GM19043 (cell line): ENCODE measurements around the gene KRT9.

Experiments used
- ATAC-seq: cut with Tn5 transposase; IDR thresholded peaks from one replicate; pipeline ENCODE4 v1.9.1; 2021; ENCODE audit warnings: low read depth; ENCODE audit not compliant: unreplicated experiment

KRT9 gene

GRCh38 chr17:41533613-41534012 lies 38.2 kb downstream of the KRT9 start:
- no peak for ATAC-seq

DNA sequence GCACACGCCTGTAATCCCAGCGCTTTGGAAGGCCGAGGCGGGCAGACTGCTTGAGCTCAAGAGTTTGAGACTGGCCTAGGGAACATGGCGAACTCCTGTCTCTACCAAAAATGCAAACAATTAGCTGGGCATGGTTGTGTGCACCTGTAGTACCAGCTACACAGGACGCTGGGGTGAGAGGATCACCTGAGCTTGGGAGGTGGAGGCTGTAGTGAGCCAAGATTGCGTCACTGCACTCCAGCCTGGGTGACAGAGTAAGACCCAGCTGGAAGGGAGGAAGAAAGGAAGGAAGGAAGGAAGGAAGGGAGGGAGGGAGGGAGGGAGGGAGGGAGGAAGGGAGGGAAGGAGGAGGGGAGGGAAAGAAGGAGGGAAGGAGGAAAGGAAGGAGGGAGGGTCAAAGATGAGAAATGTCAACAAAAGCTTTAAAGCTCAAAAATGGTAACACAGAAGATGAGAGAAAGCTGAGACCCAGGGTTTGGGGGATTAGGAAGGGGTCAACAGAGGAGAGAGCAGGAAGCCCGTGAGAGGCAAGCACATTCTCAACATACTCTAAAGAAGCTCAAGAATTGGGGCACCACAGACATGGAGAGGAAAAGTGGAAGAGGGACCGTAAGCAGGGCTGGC lies 38.8 kb downstream of the KRT9 start:
- no peak for ATAC-seq

DNA sequence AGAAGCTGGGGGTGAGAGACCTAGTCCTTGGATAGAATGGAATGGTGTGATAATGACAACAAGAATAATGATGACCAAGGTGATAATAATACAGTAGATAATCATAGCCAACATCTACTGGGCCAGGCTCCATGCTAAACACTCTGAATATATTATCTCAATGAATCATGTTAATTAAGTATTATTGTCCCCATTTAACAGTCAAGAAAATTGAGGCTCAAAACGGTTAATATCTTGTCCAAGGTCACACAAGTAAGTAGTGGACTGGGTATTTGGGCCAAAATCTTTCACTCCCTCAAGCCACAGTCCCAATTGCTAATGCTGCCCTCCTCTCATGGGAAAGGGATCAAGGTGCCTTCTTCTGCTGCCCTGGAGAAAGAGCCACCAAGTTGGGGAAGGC lies 39.9 kb downstream of the KRT9 start:
- ATAC-seq, result no peak

DNA sequence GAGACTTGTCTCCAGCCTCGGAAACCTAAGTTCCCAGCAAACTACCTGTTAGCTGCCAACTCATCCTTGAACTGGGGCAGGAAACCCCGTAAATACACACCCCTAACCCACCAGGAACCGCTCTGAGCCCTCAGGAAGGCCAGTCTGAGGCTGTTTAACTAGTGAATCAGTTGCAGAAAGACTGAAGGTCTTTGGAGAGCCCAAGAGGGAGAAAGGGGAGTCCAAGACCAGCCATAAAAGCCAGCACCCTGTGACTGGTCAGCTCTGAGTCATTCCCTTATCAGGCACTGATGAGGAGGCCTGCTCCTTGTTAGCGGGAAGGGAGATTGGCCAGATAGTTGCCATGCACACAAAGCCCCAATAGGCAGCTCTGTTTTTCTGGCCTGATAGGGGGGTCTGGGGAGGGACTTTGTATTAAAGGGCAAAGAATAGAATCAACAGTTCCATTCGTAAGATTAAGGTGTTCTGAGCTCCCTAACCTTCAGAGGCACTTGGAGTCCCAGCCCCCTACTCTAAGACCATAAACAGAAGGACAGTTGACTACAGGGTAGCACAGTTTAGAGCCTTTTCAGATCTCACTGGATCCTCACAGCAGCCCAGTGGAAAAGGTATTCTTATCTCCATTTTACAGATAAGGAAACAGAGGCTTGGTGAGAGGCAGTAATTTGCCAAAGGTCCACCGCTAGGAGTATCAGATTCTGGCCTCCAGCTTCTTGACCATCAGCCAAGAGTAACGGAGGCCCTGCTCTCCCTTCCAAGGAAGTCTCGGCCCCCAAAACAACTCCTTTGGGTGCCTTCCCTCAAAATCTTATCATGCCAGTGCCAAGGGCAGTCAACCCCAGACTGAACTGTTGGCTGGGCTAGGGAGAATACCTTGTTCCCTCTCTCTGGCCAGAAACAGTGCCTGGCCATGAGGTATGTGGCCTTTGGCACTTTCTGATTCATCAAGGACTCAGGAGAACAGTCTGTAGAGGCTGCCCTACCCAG lies 41.5 kb downstream of the KRT9 start:
- no peak for ATAC-seq

DNA sequence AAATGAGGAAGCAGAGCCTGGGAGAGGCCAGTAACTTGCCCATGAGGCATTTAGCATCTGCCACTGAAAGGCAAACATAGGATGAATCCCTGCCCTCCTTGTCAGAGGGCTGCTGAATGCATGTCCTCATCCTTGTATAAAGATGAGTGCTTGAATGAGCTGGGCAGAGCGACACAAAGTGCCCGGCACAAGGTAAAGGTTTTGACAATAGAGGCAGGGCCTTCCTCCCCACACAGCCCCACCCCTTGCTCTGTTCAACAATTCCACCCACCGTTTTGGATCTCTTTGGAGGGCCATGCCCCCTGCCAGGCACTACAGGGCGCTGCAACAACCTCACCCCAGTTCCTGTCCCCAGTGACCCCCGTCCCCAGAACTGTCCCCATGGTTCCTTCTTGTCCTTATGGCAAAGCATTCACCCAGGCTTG lies 42.4 kb downstream of the KRT9 start:
- no peak for ATAC-seq

- ATAC-seq, result no peak
Observed at GRCh38 chr17:41528959-41529353, 42.9 kb downstream of the KRT9 start.

DNA sequence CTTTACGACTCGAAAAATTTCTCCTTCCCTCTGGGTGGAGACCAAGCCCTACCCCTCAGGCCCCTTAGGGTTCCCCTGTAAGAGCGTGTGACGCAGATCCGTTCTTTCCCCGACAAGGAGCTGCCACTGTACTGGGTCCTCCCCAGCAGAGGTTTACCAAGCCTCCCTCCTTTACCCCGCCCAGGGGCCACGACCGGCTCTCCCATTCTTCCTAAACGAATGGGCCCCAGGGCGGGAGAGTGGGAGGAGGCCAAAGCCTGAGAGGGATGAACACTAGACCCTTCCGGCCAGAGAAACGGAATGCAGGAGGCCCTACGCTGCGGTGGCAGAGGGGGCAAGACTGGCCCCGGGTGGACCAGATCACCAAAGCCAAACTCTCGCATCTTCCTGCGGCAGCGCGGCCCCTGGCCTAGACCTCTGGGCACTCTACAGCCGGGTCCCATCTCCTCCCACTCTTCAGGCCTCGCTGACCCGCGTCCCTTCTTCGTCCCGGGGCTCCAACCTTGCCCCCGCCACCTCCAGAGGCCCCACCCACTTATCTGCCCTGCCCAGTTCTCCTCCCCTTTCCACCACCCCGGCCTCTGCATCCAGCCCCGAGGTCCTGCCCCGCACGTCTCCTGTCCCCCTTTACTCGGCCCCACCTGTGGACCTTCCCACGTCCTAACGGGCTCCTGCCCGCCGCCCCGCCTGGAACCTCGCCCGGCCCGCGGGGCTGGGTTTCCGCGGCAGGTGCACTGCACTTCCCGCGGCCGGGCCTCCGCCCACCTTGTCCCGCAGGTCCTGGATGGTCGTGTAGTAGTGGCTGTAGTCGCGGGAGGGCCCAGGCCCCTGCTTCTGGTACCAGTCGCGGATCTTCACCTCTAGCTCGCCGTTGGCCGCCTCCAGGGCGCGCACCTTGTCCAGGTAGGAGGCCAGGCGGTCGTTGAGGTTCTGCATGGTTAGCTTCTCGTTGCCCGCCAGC lies 44.5 kb downstream of the KRT9 start:
- ATAC-seq, result no peak

GRCh38 chr17:41524261-41524660 lies 47.6 kb downstream of the KRT9 start:
- ATAC-seq, result no peak

DNA sequence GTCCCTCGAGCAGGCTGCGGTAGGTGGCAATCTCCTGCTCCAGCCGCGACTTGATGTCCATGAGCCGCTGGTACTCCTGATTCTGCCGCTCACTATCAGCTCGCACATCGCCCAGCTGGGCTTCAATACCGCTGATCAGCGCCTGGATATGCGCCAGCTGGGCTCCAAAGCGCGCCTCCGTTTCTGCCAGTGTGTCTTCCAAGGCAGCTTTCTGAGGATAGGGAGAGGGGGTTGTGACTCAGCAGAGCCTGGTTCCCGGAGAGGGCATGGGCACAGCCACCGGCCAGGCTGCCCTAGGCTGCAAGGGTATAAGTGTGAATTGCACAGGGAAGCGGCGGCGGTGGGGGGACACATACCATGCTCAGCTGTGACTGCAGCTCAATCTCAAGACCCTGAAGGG lies 48.1 kb downstream of the KRT9 start:
- ATAC-seq, result no peak

- ATAC-seq, result no peak
Observed at GRCh38 chr17:41523225-41523593, 48.6 kb downstream of the KRT9 start.

DNA sequence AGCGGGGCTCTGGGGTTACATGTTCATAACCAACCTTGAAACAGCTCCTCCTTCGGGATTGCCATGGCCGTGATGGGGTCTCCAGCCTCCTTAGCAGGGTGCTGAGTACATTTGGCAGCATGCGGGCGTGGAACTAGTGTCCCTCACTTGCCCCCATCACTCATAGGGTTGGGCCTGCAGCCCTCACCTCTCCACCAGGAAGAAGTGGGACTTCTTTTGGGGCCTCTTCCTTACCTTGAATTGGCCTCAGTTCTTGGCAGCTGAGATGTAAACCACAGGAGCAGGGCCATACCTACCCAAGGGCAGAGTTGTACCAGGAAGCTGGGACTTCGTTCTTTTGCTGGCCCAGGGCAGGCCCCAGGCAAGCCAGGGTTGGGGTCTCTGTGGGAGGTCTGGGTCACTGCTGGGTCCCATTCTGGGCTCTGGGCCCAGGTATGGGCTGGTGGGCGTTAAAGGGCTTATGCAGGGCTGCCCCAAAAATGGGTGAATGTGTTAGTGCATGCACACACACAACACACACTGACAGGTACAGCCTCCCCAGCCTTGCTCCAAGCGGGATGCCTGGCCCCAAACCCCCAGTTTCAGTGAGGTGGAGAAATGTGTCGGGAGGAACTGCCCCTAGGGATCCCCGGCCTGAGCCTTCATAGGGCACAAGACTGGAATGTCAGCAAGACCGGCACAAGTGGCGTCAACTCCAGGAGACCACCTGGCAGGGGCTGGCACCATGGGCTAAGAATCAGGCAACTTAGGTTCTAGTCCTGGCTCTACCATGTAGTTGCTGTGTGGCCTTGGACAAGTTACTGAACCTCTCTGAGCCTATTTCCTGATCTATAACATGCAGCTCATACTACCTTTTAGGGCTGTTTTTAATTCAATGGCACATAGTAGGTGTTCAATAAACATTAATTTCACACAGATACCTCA lies 49.3 kb downstream of the KRT9 start:
- no peak for ATAC-seq

GRCh38 chr17:41521574-41522261 lies 50.1 kb downstream of the KRT9 start:
- ATAC-seq, result no peak

GRCh38 chr17:41520821-41521521 lies 50.9 kb downstream of the KRT9 start:
- no peak for ATAC-seq

DNA sequence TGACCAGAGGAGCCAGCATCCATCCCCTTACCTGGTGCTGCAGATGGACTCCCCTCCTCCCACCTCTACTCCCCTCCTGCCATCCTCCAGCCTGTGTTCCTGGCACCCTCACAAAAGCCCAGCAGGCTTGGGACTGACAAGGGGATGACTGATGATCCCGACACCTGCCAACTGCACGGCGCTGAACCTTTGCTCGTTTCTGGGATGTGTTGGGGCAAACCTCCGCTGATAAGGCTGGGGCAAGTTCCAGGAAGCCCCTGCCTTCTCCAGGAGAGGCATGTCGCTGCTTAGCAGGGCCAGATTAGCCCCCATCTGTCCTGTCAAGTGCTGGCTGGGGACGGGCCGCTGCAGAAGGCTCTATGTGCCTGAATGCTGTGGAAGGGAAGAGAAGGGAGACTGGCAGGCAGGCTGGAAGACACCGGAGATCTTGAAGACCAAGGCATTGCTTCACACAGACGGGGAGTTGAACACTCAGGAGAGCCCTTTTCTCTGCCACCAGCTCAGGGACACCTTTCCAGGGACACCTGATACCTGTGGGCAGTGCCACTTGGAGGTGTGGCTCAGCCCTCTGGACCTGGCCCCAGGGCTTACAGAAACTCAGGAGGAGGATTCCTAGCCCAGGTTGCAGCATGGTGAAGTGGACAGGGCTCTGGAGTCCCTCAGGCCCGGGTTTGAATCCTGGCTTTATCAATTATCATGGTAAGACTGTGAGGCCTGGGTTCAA lies 52.2 kb downstream of the KRT9 start:
- ATAC-seq, result no peak

GRCh38 chr17:41518789-41519449 lies 52.9 kb downstream of the KRT9 start, which contains the start of gene KRT15:
KRT15 (minus strand) TSS chr17:41518890; CDS start chr17:41518827, 63 bp downstream.
- no peak for ATAC-seq

DNA sequence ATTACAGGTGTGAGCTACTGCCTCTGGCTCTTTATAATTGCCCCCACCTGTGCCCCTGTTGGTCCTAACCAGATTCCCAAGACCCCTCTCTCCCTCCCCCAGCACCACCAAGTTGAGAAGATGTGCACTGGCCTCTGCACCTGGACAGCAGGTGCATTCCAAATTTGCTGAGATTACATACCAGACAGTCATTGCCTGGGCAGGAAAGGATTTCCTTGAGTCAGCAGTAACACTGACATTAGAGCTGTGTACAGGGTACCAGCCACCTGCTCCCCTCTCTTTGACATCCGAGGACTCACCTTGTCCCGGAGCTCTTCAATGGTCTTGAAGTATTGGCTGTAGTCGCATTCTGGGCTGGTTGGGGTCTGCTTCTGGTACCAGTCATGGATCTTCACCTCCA lies 53.8 kb downstream of the KRT9 start:
- ATAC-seq, result no peak

DNA sequence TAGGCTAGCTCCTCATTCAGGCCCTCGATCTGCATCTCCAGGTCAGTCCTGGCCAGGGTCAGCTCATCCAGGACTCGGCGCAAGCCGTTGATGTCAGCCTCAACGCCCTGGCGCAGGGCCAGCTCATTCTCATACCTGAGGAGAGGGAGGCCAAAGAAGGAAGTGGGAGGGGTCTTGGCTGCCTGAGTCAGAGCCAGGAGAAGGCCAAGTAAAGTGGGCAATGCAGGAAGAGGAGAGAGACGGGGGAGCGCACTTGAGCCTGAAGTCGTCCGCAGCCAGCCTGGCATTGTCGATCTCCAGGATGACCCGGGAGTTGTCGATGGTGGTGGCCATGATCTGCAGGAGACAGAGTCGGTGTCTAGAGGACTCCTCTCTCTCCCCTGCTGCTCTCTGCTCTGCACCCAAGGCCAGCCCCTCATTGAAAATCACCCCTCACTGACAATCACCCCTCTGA lies 55.0 kb downstream of the KRT9 start:
- no peak for ATAC-seq
